ENCODE results near the gene IL15.
A peak's percentile ranks its signal among the peaks of the same experiment; 100 is the strongest.
"Not testable (repeated sequence)": the region's sequence is repeated elsewhere in the genome, so short reads cannot be mapped to it uniquely, and the experiment has no call there.

The IL15 gene

GRCh38 chr4:141686146-141686775, 49.9 kb downstream of the IL15 start:
- H3K27ac ChIP-seq: no peak overlapping the region
- TF ChIP-seq ZFX (IDR thresholded peaks at IDR 0.05): no peak

- TF ChIP-seq ZFX (IDR thresholded peaks at IDR 0.05) (no peak), CTCF (conservative IDR thresholded peaks at IDR 0.05) (no peak)
- no peak overlapping the region for H3K27ac ChIP-seq
Measured at GRCh38 chr4:141686879-141687278, 50.5 kb downstream of the IL15 start.

GRCh38 chr4:141689726-141690296, 53.4 kb downstream of the IL15 start:
- not testable (repeated sequence) for H3K27ac ChIP-seq

GRCh38 chr4:141691247-141691646, 54.9 kb downstream of the IL15 start:
- not testable (repeated sequence) for H3K27ac ChIP-seq

- no peak overlapping the region for H3K27ac ChIP-seq
- TF ChIP-seq CTCF (conservative IDR thresholded peaks at IDR 0.05) (no peak), ZFX (IDR thresholded peaks at IDR 0.05) (no peak)
Measured at GRCh38 chr4:141692081-141692480, 55.7 kb downstream of the IL15 start.

GRCh38 chr4:141697116-141697515, 60.7 kb downstream of the IL15 start:
- H3K27ac ChIP-seq: no peak overlapping the region
- TF ChIP-seq ZFX (IDR thresholded peaks at IDR 0.05) (no peak), CTCF (conservative IDR thresholded peaks at IDR 0.05) (no peak)

GRCh38 chr4:141702472-141703182, 66.2 kb downstream of the IL15 start:
- TF ChIP-seq ZFX (IDR thresholded peaks at IDR 0.05): no peak
- TF ChIP-seq CTCF (conservative IDR thresholded peaks at IDR 0.05): no peak
- H3K27ac ChIP-seq: no peak overlapping the region

- H3K27ac ChIP-seq: no peak overlapping the region
- TF ChIP-seq CTCF (conservative IDR thresholded peaks at IDR 0.05) (peak; percentile 23; the same call in 1 of the 2 replicates), ZFX (IDR thresholded peaks at IDR 0.05) (no peak)
Measured at GRCh38 chr4:141703497-141703896, 67.1 kb downstream of the IL15 start.

Measured in C4-2B (cell line).